ENCODE data around the gene MRI1. TPM values are rescaled to one million over a fixed set of nuclear protein-coding genes. Genes with fewer than 3 reads are reported as not detected.

Gene MRI1
- total RNA-seq, 1 donor from 2014 or later, result 41.6 TPM

GRCh38 chr19:13799669-13800068 is 35.3 kb downstream of the MRI1 start:
- DNase-seq (ENCODE audit: low spot score), result no peak
- H3K36me3 Mint-ChIP-seq (ENCODE audit: low read depth), result peaks cover 10% of the 10 kb centered on the region
- no peak overlapping the region for H3K4me3 Mint-ChIP-seq (ENCODE audit: low read depth)
- H3K4me1 Mint-ChIP-seq (ENCODE audit: low read depth), result peaks cover 10% of the 10 kb centered on the region
- H3K27ac Mint-ChIP-seq, result no peak overlapping the region
- no peaks in the 10 kb centered on the region for H3K9me3 Mint-ChIP-seq
- intact Hi-C loops (cut with micrococcal nuclease), result no loop called here
- no peaks in the 10 kb centered on the region for H3K27me3 Mint-ChIP-seq (ENCODE audit: low read depth)

DNA sequence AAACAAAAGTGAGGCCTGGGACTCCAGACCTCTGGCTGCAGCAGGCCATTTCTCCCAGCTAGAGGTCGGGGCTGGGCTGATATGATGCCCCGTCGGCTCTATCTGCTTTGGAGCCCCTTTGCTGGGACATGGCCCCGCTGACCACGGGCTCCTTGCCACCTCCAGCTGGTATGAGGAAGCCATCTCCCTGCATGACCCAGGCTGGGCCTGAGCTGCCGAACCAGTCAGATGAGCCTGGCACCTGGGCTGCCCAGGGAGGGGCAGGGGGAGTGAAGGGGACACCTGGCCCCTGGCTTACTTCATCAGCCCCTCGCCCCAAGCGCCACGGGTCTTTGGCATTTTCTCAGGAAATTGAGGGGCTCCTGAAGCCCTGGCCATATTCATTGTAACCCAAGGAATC is 38.7 kb downstream of the MRI1 start:
- Mint-ChIP-seq H3K9me3 (no peaks in the 10 kb centered on the region), H3K27me3 (ENCODE audit: low read depth) (no peaks in the 10 kb centered on the region), H3K4me3 (ENCODE audit: low read depth) (no peak overlapping the region), H3K4me1 (ENCODE audit: low read depth) (no peaks in the 10 kb centered on the region), H3K36me3 (ENCODE audit: low read depth) (peaks cover 16% of the 10 kb centered on the region), H3K27ac (no peak overlapping the region)
- no peak for DNase-seq (ENCODE audit: low spot score)
- intact Hi-C loops (cut with micrococcal nuclease), result no loop called here

- H3K4me3 Mint-ChIP-seq (ENCODE audit: low read depth), result no peak overlapping the region
- H3K36me3 Mint-ChIP-seq (ENCODE audit: low read depth), result peaks cover 16% of the 10 kb centered on the region
- H3K4me1 Mint-ChIP-seq (ENCODE audit: low read depth), result no peaks in the 10 kb centered on the region
- no peak for DNase-seq (ENCODE audit: low spot score)
- intact Hi-C loops (cut with micrococcal nuclease), result no loop called here
- no peaks in the 10 kb centered on the region for H3K27me3 Mint-ChIP-seq (ENCODE audit: low read depth)
- no peak overlapping the region for H3K27ac Mint-ChIP-seq
- no peaks in the 10 kb centered on the region for H3K9me3 Mint-ChIP-seq
These were observed 40.7 kb downstream of the MRI1 start for GRCh38 chr19:13804830-13805683.

DNA sequence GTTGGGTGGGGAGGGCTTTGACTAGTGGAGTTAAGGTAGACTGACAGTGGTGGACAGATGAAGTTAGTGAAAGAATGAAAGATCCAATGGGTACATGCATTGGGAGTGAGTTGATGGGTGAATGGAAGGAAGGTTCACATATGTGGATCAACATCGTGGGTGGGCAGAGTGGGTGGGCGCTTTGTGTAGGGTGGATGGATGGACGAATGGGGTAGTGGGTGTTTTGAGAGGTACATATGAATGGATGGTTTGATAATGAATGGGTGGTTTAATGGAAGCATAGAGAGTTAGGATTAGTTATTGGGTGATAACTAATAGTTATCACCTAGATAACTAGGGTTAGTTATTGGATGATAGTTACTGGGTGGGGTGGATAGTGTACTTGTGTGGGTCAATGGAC is 42.4 kb downstream of the MRI1 start:
- intact Hi-C loops (cut with micrococcal nuclease), result no loop called here
- no peaks in the 10 kb centered on the region for H3K4me1 Mint-ChIP-seq (ENCODE audit: low read depth)
- no peaks in the 10 kb centered on the region for H3K9me3 Mint-ChIP-seq
- no peaks in the 10 kb centered on the region for H3K27me3 Mint-ChIP-seq (ENCODE audit: low read depth)
- no peak overlapping the region for H3K27ac Mint-ChIP-seq
- no peak overlapping the region for H3K4me3 Mint-ChIP-seq (ENCODE audit: low read depth)
- H3K36me3 Mint-ChIP-seq (ENCODE audit: low read depth), result peaks cover 9% of the 10 kb centered on the region
- no peak for DNase-seq (ENCODE audit: low spot score)

GRCh38 chr19:13807421-13808021 is 43.2 kb downstream of the MRI1 start:
- Mint-ChIP-seq H3K4me3 (ENCODE audit: low read depth) (no peak overlapping the region), H3K27me3 (ENCODE audit: low read depth) (no peaks in the 10 kb centered on the region), H3K4me1 (ENCODE audit: low read depth) (no peaks in the 10 kb centered on the region), H3K9me3 (no peaks in the 10 kb centered on the region), H3K36me3 (ENCODE audit: low read depth) (peaks cover 9% of the 10 kb centered on the region), H3K27ac (no peak overlapping the region)
- intact Hi-C loops (cut with micrococcal nuclease), result no loop called here
- no peak for DNase-seq (ENCODE audit: low spot score)

GRCh38 chr19:13808856-13809255 is 44.5 kb downstream of the MRI1 start:
- Mint-ChIP-seq H3K27me3 (ENCODE audit: low read depth) (no peaks in the 10 kb centered on the region), H3K27ac (no peak overlapping the region), H3K9me3 (no peaks in the 10 kb centered on the region), H3K4me1 (ENCODE audit: low read depth) (no peaks in the 10 kb centered on the region), H3K36me3 (ENCODE audit: low read depth) (peaks cover 17% of the 10 kb centered on the region), H3K4me3 (ENCODE audit: low read depth) (no peak overlapping the region)
- DNase-seq (ENCODE audit: low spot score), result no peak
- intact Hi-C loops (cut with micrococcal nuclease), result no loop called here

DNA sequence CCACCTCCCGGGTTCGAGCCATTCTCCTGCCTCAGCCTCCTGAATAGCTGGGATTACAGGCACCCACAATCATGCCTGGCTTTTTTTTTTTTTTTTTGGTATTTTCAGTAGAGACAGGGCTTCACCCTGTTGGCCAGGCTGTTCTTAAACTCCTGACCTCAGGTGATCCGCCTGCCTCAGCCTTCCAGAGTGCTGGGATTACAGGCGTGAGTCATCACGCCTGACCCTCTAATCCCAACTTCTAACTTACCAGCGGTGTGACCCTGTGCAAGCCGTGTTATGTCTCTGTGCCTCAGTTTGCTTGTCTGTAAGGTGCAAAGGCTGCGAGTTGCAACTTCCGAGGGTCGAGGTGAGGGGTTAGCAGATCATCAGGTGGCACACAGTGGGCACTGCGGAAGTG is 48.2 kb downstream of the MRI1 start:
- Mint-ChIP-seq H3K27ac (no peak overlapping the region), H3K4me1 (ENCODE audit: low read depth) (no peaks in the 10 kb centered on the region), H3K9me3 (no peaks in the 10 kb centered on the region), H3K4me3 (ENCODE audit: low read depth) (no peak overlapping the region), H3K36me3 (ENCODE audit: low read depth) (peaks cover 12% of the 10 kb centered on the region), H3K27me3 (ENCODE audit: low read depth) (no peaks in the 10 kb centered on the region)
- intact Hi-C loops (cut with micrococcal nuclease), result no loop called here
- no peak for DNase-seq (ENCODE audit: low spot score)

GRCh38 chr19:13813147-13813546 is 48.8 kb downstream of the MRI1 start:
- Mint-ChIP-seq H3K4me1 (ENCODE audit: low read depth) (no peaks in the 10 kb centered on the region), H3K9me3 (no peaks in the 10 kb centered on the region), H3K27me3 (ENCODE audit: low read depth) (no peaks in the 10 kb centered on the region), H3K4me3 (ENCODE audit: low read depth) (no peak overlapping the region), H3K27ac (no peak overlapping the region), H3K36me3 (ENCODE audit: low read depth) (peaks cover 12% of the 10 kb centered on the region)
- DNase-seq (ENCODE audit: low spot score), result no peak
- intact Hi-C loops (cut with micrococcal nuclease), result no loop called here

GRCh38 chr19:13814550-13814949 is 50.2 kb downstream of the MRI1 start:
- no peak for DNase-seq (ENCODE audit: low spot score)
- intact Hi-C loops (cut with micrococcal nuclease), result no loop called here
- no peak overlapping the region for H3K4me3 Mint-ChIP-seq (ENCODE audit: low read depth)
- no peaks in the 10 kb centered on the region for H3K9me3 Mint-ChIP-seq
- H3K36me3 Mint-ChIP-seq (ENCODE audit: low read depth), result peaks cover 12% of the 10 kb centered on the region
- H3K27me3 Mint-ChIP-seq (ENCODE audit: low read depth), result no peaks in the 10 kb centered on the region
- H3K27ac Mint-ChIP-seq, result no peak overlapping the region
- H3K4me1 Mint-ChIP-seq (ENCODE audit: low read depth), result no peaks in the 10 kb centered on the region

DNA sequence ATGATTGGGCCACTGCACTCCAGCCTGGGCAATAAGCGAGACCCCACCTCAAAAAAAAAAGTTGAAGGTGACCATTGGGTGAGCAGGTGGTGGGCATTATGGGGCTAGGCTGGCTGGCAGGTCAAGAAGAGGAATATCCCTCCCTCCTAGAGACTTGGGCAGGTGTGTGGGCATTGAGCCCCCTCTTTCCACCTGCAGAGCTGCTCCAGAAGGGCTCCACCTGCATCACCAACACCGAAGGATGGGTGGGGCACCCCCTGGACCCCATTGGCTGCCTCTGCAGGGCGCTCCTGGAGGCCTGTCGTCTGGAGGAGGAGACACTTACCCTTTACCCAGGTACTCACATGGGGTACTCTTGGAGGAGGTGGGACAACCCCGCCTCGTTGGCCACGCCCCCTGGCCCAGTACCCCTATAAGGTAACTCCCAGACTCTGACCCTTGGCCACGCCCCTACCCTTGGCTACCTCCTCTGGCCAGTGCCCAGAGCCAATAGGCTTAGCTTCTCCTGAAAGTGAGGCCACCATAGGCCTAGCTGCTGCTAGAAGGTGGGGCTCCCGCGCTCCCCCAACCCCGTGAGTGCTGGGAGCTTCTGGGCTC is 52.8 kb downstream of the MRI1 start:
- DNase-seq (ENCODE audit: low spot score), result no peak
- Mint-ChIP-seq H3K27me3 (ENCODE audit: low read depth) (no peaks in the 10 kb centered on the region), H3K4me1 (ENCODE audit: low read depth) (no peaks in the 10 kb centered on the region), H3K36me3 (ENCODE audit: low read depth) (peaks cover 15% of the 10 kb centered on the region), H3K4me3 (ENCODE audit: low read depth) (no peak overlapping the region), H3K9me3 (no peaks in the 10 kb centered on the region), H3K27ac (no peak overlapping the region)
- intact Hi-C loops (cut with micrococcal nuclease), result no loop called here

GRCh38 chr19:13817615-13818371 is 53.5 kb downstream of the MRI1 start:
- intact Hi-C loops (cut with micrococcal nuclease), result no loop called here
- Mint-ChIP-seq H3K4me3 (ENCODE audit: low read depth) (peak overlapping the region; percentile 21), H3K9me3 (no peaks in the 10 kb centered on the region), H3K27ac (no peak overlapping the region), H3K27me3 (ENCODE audit: low read depth) (no peaks in the 10 kb centered on the region), H3K36me3 (ENCODE audit: low read depth) (peaks cover 15% of the 10 kb centered on the region), H3K4me1 (ENCODE audit: low read depth) (no peaks in the 10 kb centered on the region)
- DNase-seq (ENCODE audit: low spot score), result no peak

- intact Hi-C loops (cut with micrococcal nuclease), result no loop called here
- Mint-ChIP-seq H3K36me3 (ENCODE audit: low read depth) (peaks cover 5% of the 10 kb centered on the region), H3K4me3 (ENCODE audit: low read depth) (no peak overlapping the region), H3K9me3 (no peaks in the 10 kb centered on the region), H3K27me3 (ENCODE audit: low read depth) (no peaks in the 10 kb centered on the region), H3K27ac (no peak overlapping the region), H3K4me1 (ENCODE audit: low read depth) (no peaks in the 10 kb centered on the region)
- DNase-seq (ENCODE audit: low spot score), result no peak
These were observed 54.9 kb downstream of the MRI1 start for GRCh38 chr19:13819238-13819637.

GRCh38 chr19:13821292-13821691 is 57.0 kb downstream of the MRI1 start:
- H3K4me3 Mint-ChIP-seq (ENCODE audit: low read depth), result no peak overlapping the region
- H3K4me1 Mint-ChIP-seq (ENCODE audit: low read depth), result no peaks in the 10 kb centered on the region
- no peaks in the 10 kb centered on the region for H3K9me3 Mint-ChIP-seq
- no peaks in the 10 kb centered on the region for H3K27me3 Mint-ChIP-seq (ENCODE audit: low read depth)
- DNase-seq (ENCODE audit: low spot score), result no peak
- intact Hi-C loops (cut with micrococcal nuclease), result no loop called here
- H3K36me3 Mint-ChIP-seq (ENCODE audit: low read depth), result peaks cover 8% of the 10 kb centered on the region
- no peak overlapping the region for H3K27ac Mint-ChIP-seq

All from activated T-helper 2 cell treated with anti-CD3 and anti-CD28 coated beads, Interferon-gamma antibody, Interleukin-2, Interleukin-4, amounts not matched to agents 10 μg/mL and 5 μg/mL and 100 μg/mL, durations not matched to agents 14 hours and 24 hours and 36 hours (primary cell).